HG03135 (cell line): Measurements from ENCODE around the gene DGCR2.
"Not testable (repeated sequence)": the region's sequence is repeated elsewhere in the genome, so short reads cannot be mapped to it uniquely, and the experiment has no call there.

Experiments
- ATAC-seq: cut with Tn5 transposase; IDR thresholded peaks from one replicate; pipeline ENCODE4 v1.9.1; 2021; ENCODE audit warnings: mild to moderate bottlenecking, moderate library complexity; ENCODE audit not compliant: unreplicated experiment

DGCR2 gene

DNA sequence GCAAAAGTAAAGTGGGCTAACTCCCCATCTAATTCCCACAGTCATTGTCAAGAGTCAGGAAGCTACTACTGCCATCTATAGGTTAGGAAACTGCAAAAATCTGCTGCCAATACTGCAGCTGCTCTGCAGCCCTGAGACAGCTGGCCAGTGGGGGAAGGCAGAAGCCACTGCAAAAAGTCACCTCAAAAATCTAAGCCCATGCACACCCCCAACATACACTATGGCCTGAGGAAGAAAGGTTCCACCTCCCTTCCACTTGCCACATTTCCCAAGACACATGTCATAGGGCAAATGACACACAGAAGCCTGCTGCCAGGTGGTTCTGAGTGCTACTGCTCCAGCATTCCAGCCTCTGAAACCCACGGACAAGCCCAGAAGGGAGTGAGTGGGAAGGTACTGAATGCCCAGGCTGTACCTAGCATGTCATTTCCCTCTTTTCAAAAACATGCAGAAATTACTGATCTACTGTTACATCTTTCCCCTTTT lies 36.9 kb downstream of the DGCR2 start:
- ATAC-seq = no peak

DNA sequence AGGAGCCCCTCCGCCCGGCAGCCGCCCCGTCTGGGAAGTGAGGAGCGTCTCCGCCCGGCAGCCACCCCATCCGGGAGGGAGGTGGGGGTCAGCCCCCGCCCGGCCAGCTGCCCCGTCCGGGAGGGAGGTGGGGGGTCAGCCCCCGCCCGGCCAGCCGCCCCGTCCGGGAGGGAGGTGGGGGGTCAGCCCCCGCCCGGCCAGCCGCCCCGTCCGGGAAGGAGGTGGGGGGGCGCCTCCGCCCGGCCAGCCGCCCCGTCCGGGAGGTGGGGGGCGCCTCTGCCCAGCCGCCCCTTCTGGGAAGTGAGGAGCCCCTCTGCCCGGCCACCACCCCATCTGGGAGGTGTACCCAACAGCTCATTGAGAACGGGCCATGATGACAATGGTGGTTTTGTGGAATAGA lies 37.6 kb downstream of the DGCR2 start:
- not testable (repeated sequence) for ATAC-seq

DNA sequence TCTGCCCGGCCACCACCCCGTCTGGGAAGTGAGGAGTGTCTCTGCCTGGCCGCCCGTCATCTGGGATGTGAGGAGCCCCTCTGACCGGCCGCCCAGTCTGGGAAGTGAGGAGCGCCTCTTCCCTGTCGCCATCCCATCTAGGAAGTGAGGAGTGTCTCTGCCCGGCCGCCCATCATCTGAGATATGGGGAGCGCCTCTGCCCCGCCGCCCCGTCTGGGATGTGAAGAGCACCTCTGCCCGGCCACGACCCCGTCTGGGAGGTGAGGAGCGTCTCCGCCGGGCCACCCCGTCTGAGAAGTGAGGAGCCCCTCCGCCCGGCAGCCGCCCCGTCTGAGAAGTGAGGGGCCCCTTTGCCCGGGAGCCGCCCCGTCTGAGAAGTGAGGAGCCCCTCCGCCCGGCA lies 38.1 kb downstream of the DGCR2 start:
- ATAC-seq = not testable (repeated sequence)

DNA sequence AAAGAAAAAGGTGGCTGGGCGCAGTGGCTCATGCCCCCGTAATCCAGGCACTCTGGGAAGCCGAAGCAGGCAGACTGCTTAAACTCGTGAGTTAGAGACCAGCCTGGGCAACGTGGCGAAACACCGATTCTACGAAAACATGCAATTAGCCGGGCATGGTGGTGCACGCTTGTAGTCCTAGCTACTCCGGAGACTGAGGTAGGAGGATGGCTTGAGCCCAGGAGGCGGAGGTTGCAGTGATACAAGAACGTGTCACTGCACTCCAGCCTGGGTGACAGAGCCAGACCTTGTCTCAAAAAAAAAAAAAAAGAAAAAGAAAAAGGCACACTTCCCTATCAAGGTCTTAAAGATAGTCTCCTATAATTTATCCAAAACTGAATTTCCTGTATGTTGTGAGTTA lies 39.4 kb downstream of the DGCR2 start:
- no peak for ATAC-seq

DNA sequence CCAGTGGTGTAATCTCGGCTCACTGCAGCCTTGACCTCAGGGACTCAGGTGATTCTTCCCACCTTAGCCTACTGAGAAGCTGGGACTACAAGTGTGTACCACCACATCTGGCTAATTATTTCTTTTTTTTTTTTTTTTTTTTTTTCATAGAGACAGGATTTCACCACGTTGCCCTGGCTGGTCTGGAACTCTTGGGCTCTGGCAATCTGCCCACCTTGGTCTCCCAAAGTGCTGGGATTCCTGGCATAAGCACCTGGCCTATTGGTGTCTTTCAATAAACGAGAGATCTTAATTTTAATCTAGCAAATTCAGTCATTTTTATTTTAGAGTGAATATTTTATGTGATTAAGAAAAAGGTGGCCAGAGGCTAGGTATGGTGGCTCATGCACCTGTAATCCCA lies 40.1 kb downstream of the DGCR2 start:
- ATAC-seq = no peak

DNA sequence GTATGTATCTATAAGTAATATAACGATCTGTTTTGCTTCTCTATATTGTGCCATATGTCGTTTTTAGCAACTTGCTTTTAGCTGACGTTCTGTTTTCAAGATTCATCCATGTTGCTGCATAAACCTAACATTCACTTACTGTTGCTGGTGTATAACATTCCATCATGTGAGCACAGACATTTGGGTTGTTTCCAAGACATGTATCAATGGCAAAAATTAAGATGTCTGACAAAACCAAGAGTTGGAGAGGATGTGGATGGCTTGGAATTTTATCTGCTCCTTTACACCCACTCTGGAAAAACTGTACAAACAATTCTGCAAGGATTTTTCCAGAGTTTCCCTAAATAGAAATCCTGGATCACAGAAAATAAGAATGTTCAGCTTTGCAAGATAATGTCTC lies 40.9 kb downstream of the DGCR2 start:
- no peak for ATAC-seq

DNA sequence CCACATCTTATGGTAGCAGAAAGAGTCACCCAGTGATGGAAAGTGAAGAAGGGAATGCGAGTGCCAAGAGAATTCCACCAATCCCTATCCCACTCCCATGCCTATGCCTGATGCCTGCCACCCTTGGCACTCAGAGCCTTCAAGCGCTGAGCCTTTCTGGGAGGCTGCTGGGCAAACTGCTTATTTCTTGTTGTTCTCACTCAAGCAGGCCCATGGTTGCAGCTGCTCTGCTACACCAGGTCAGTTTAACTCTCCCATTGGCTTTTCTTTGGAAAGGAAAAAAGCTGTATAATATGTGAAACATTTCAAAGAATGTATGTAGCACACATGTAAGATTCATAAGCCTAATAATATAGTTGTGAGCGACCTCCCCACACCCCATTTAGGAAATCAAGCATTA lies 41.4 kb downstream of the DGCR2 start:
- no peak for ATAC-seq

DNA sequence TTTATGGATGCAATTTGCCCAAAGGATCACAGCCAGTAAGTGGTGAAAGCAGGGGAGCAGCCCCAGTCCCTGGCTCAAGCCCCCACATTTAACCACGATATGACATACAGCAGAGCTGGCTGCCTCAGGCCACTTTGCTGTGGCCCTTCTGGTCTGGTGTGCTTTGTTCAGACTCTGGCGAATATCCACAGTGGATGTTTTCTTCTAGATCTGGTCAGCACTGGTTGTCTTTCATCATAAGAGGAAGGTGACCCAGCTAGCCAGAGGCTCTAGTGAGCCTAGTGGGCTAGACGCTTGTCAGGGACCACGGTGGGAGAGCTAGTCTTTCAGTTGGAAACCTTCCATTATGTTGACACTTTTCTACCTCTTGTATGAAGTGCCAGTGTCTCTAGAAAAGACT lies 42.5 kb downstream of the DGCR2 start:
- no peak for ATAC-seq

DNA sequence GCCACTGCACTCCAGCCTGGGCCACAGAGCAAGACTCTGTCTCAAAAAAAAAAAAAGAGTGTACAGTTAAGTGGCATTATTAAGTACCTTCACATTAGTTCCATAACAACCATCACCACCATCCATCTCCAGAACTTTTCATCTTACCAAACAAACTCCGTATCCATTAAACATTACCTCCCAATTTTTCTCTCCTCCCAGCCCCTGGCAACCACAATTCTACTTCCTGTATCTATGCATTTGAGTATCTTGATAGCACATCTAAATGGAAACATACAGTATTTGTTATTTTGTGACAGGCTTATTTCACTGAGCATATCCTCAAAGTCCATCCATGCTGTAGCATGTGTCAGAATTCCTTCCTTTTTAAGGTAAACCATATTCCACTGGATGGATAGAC lies 46.8 kb downstream of the DGCR2 start:
- ATAC-seq = no peak

DNA sequence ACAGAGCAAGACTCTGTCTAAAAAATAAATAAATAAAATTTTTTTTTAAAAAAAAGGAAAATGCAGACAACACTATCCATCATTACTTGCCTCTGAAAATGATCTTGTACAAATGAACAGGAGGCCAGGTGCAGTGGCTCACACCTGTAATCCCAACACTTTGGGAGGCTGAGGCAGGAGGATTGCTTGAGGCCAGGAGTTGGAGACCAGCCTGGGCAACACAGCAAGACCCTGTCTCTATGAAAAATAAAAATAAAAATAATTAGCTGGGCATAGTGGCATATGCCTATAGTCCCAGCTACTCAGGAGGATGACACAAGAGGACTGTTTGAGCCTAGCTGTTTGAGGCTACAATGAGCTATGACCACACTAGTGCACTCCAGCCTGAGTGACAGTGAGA lies 49.4 kb downstream of the DGCR2 start:
- not testable (repeated sequence) for ATAC-seq

DNA sequence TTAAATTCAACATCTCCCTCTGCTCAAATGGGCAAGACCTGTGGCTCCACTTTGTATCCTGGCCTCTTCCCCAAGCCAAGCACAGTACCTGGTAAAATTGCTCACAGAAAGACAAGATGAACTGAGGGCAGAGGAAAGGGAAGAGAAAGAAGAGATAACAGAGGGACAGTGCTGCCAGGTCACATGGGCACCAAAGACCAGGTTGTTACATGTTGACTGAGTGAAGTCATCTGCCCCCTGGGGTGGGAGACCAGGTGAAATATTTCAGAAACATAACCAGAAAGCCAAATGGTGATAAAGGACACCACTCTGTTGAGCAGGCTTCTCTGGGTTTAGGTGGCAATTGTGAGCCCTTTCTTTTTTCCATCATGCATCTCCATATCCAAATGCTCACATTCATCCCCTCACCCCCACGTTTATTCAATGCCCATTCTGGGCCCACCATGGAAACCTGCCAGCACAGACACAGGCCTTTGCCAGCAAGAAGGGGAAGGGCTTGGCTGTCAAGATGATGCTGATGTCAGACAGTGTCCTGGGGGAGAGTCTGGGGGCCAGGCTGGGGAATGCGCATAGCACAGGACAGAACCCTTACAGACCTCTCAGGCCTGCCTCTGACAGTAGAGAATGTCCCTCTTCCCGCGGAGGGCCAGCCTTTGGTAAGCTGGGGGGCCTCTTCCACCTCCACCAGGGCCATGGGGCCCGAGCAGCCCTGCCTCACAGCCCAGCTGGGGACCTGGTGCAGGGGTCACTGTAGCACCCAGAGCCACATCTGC lies 51.6 kb downstream of the DGCR2 start:
- no peak for ATAC-seq

DNA sequence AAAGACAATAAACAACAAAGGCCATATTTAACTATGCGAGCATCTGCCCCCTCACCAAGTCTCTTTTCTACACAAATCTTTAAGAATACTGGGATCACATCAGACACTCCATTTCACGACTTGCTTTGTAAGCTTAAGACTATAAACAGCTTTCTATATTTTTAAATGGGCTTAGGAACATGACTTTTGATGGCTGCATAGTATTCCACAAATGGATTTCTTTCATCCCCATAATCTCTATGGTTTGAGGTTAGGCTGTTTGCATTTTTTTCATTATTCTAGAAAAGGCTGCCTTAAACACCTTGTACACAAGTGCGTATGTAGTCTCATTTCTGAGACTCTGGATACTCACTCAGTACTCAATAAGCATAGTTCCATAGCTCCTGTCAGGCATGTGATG lies 52.8 kb downstream of the DGCR2 start:
- ATAC-seq = no peak

DNA sequence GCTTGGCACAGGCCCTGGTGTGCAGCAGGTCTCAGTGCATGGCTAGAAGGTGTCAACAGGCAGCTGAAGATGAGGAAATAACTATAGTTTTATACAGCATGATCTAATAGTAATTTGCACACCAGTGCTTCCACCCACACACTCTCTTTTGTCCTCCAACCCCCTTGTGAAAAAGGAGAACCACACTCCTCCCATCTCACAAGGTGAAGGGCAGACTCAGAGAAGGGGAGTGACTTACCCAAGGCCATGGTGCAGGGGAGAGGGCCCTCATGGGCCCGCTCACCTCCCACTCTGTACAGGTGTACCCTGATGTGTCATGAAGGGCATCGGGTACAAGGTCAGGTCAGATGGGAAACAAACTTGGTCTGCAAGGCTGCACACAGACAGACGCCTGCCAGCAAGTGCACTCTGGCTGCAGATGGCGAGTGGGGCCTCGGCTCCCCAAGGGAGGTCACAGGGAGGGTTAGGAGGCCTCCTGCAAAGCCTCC lies 53.4 kb downstream of the DGCR2 start:
- ATAC-seq = no peak

DNA sequence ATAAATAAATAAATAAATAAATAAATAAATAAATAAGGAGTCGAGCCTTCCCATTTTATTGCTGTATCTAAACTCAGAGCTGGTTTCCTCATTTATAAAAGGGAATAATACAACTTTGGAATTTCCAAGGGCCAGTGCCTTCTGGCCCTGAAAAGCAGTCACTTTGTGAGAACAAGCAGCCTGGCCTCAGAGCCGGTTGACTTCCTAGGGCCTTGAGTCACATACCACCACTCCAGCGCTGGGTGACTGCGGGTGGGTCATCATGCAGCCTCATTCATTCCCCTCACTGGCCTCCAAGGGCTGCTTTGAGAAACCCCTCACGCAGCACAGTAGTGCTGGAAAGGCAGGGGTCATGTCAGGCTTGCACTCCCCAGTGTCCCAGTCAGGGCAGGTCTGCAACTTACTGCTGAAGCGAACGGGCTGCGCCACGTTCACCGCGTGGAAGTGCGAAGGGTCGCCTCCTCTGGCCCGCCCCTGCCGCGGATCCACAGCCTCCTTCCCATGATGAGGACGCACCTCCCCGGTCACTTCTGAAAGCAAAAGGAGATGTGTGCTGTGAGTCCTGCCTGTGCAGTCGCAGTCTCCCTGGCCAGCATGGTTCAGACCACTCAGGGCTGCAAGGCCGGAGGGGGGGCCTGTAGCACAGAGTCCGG lies 54.4 kb downstream of the DGCR2 start:
- ATAC-seq = no peak

DNA sequence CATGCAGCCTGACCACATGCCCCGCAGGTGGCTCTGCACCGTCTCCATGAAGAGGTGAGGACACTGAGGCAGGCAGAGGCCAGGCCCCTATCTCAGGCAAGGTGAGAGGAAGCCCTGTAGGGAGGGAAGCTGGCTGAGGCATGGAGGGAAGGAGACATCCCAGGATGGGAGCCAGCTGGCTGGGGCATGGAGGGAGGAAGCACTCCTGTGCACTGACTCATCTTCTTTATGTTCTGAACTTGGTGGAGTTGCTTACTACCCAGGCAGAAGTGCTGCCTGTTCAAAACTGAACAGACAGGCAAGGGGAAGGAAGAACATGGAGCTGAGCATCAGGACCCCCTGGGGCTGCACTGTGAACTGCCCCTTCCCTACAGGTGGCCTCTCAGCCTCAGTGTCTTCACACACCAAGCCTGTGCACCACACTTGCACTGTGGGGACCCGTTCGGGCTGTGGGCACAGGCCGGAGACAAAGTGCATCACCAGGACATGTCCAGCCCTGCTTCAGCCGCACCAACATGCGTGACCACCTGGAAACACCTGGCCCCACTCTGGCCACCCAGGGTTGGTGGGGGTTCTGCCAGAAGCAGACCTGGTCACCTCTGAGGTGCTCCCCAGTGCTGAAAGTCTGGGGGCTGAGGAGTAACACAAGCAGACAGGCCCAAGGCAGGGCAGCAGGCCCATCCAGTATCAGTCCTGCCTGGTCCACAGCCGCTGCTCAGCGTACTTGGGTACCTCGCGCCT lies 55.5 kb downstream of the DGCR2 start:
- no peak for ATAC-seq

DNA sequence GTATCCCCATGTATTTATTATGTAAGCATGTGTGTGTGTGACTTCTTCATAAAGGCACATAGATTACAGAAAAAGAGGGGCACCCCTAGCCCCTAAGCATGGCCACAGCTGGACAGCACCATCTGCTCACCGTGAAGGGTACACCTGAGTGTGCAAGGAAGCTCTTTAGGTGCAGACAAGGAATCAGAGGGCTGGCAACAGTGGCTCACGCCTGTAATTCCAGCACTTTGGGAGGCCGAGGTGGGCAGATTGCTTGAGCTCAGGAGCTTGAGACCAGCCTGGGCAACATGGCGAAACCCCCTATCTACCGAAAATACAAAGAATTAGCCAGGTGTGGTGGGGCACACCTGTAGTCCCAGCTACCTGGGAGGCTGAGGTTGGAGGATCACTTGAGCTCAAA lies 56.3 kb downstream of the DGCR2 start:
- no peak for ATAC-seq

DNA sequence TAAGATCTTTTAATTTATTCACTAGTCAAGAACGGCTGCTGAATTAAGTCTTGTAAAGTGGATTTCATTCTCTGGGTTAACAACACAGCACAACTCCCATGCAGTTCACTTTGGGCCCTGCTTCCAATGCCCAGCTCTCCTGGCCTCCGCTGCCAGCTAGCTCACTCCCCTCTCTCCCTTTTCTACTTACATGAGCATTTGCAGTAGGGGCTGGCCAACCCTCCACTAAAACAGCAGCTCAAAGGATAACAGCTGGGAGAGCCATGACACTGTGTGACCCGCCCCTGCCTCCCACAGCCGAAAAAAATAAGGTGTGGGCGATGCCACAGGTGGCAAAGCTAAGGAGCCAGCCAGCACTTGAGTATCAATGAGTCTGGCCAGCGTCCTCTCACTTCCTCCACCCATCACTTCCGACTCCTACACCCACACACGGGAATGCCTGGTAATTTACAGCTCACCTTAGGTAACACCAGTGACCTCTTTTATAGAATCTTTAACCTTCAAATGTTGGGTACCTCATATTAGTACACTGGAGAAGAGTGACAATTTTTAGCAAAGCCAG lies 56.8 kb downstream of the DGCR2 start:
- no peak for ATAC-seq

DNA sequence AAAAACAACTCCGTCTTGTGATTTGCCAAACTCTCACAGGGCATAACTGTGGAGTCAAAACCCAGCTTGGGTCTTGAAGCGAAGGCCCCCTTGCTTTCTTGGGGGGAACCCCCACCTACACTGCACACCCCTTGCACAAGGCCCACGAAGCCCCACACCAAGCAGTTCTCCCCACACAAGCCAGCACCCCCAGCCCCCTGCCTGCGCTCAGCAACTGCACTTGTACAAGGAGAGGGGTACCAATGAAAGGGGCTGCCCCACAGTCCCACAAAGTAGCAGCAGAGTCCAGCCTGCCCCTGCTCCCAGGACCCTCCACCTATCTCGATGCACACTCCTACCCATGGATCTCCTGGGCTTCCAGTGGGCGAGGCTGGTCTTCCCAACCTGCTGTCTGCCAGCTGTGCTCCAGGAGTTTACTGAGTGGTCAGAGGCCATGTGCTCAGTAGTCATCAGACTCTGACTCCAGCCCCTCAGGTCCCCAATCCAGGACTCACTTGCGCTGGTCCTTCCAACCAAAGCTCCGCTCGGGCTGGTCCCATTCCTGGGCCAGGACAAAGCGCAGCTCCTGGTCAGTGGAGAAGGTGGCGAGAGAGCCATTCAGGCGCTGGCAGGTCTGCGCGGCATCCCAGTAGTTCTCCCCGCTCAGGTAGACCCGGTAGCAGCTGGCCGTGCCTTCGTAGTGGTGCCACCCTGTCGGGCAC lies 57.7 kb downstream of the DGCR2 start:
- no peak for ATAC-seq

DNA sequence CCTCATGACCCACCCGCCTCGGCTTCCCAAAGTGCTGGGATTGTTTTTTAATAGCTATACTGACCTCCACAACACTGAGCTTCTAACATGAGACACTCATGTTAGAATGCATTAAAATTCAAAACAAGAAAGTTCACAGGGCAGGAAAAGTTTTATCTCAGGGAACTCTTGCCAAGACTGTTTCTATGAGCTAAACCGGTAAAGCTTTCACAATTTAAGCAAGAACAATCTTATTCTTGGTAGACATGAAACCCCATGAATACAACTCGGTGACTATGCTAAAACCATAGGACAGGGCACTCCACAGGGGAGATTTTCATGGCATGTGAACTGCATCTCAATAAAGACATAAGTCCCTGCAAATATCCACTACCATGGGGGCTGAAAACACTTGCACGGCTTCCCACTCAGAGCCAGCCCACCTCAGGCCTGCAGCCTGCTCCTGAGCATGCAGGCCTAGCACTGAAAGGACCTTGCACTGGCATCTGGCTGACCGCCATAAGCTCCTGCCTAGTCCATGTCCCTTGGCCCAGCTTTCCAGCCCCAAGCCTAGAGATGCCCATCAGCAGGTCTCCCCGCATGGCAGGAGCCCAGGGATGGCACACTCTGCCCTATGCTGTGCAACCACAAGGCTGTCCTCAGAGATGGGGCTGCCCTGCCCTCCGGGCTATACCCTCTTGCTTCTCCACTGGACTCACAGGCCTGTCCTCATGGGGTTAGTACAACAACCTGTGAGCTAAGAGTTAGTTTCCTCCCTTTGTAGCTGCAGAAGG lies 58.4 kb downstream of the DGCR2 start:
- ATAC-seq = no peak

DNA sequence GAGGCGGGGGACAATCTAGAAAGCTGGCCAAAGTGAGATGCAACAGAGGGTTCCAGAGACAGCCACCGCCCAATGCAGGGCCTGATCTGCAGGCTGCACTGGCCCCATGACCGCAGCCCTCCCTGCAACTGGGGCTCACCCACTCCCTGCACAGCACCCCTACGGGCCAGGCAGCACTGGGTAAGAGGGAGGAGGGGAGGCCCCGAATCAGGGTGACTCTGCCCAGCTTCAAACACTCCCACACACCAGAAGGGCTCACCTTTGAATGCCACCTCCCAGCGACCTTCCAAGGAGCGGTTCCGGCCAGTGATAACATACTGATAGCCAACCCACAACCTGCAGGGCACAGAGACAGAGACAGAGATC lies 59.3 kb downstream of the DGCR2 start:
- ATAC-seq = no peak
